ENCODE data around the gene SLC25A29.
A peak's percentile ranks its signal among the peaks of the same experiment; 100 is the strongest.

The SLC25A29 gene

GRCh38 chr14:100282083-100282350 is 24.2 kb downstream of the SLC25A29 start:
- TF ChIP-seq CTCF (conservative IDR thresholded peaks at IDR 0.05; ENCODE audit: low read depth, low read length): no peak
- H3K4me3 ChIP-seq (ENCODE audit: low read depth, low read length): no peak overlapping the region
- DNase-seq (ENCODE audit: low read depth): no peak

GRCh38 chr14:100281286-100282082 is 24.8 kb downstream of the SLC25A29 start:
- no peak for TF ChIP-seq CTCF (conservative IDR thresholded peaks at IDR 0.05; ENCODE audit: low read depth, low read length)
- H3K4me3 ChIP-seq (ENCODE audit: low read depth, low read length): no peak overlapping the region
- DNase-seq (ENCODE audit: low read depth): no peak

- H3K4me3 ChIP-seq (ENCODE audit: low read depth, low read length): no peak overlapping the region
- no peak for TF ChIP-seq CTCF (conservative IDR thresholded peaks at IDR 0.05; ENCODE audit: low read depth, low read length)
- DNase-seq (ENCODE audit: low read depth): no peak
These were observed 26.7 kb downstream of the SLC25A29 start for GRCh38 chr14:100279563-100279962.

- no peak overlapping the region for H3K4me3 ChIP-seq (ENCODE audit: low read depth, low read length)
- no peak for TF ChIP-seq CTCF (conservative IDR thresholded peaks at IDR 0.05; ENCODE audit: low read depth, low read length)
- no peak for DNase-seq (ENCODE audit: low read depth)
These were observed 27.1 kb downstream of the SLC25A29 start for GRCh38 chr14:100279133-100279532.

GRCh38 chr14:100278702-100279101 is 27.5 kb downstream of the SLC25A29 start:
- peak; percentile 85 for DNase-seq (ENCODE audit: low read depth)
- peak; percentile 51 for TF ChIP-seq CTCF (conservative IDR thresholded peaks at IDR 0.05; ENCODE audit: low read depth, low read length)
- H3K4me3 ChIP-seq (ENCODE audit: low read depth, low read length): no peak overlapping the region

- no peak for DNase-seq (ENCODE audit: low read depth)
- TF ChIP-seq CTCF (conservative IDR thresholded peaks at IDR 0.05; ENCODE audit: low read depth, low read length): no peak
- H3K4me3 ChIP-seq (ENCODE audit: low read depth, low read length): no peak overlapping the region
These were observed 31.0 kb downstream of the SLC25A29 start for GRCh38 chr14:100275214-100275613.

- no peak for TF ChIP-seq CTCF (conservative IDR thresholded peaks at IDR 0.05; ENCODE audit: low read depth, low read length)
- no peak overlapping the region for H3K4me3 ChIP-seq (ENCODE audit: low read depth, low read length)
- no peak for DNase-seq (ENCODE audit: low read depth)
These were observed 32.0 kb downstream of the SLC25A29 start for GRCh38 chr14:100274250-100274649.

Measured in choroid plexus epithelial cell (primary cell).